B cell (primary cell): ENCODE measurements around the gene RAE1. TPM values are rescaled to one million over a fixed set of nuclear protein-coding genes. Genes with fewer than 3 reads are reported as not detected.

ENCODE experiments used
- ATAC-seq: fragments of 200-7000 bp; cut with Tn5 transposase; one replicate; pipeline ENCODE4 v1.10.0; 2021; ENCODE audit warnings: low read depth, mild to moderate bottlenecking, moderate number of reproducible peaks, moderate library complexity
- CTCF ChIA-PET: fragments of 350-600 bp; sonication (Branson Sonifier 250); formaldehyde crosslinking; loops from one replicate; lab custom pipeline; 2021; ENCODE audit warnings: antibody characterized with exemption, inconsistent platforms; lab: Charles Lee
- POLR2A ChIA-PET: fragments of 350-600 bp; sonication (Branson Sonifier 250); formaldehyde crosslinking; loops from one replicate; lab custom pipeline; 2021; ENCODE audit warnings: antibody characterized with exemption; lab: Charles Lee
- DNase-seq: peaks from one replicate; pipeline ENCODE4 v3.0.0; 2013
- H2AFZ ChIP-seq: 2 replicates; pipeline ENCODE4 v1.6.1; 2012; ENCODE audit warnings: mild to moderate bottlenecking, low read depth, low read length; ENCODE audit not compliant: insufficient read depth, poor library complexity, severe bottlenecking
- H3K27ac ChIP-seq, 2 donors: 1 replicate in 1 of 2; 2 replicates in 1 of 2; pipeline ENCODE4 v1.5.1; 2012 to 2013; ENCODE audit warnings: low read length in 2 of 2, mild to moderate bottlenecking in 2 of 2, moderate library complexity in 1 of 2
- H3K27me3 ChIP-seq, 4 experiments: fragments of 200-600 bp in 1 of 4; sonication (generic) in 1 of 4; replicated peaks in 1 of 4; 1 replicate in 2 of 4; 2 replicates in 2 of 4; pipeline versions ENCODE4 v1.6.1 to v1.7.0; 2013 to 2016; ENCODE audit warnings: low read length in 3 of 4, mild to moderate bottlenecking in 2 of 4, mixed read lengths in 1 of 4, moderate library complexity in 1 of 4; ENCODE audit not compliant: insufficient read depth in 4 of 4, control insufficient read depth in 3 of 4; ENCODE audit errors: control extremely low read depth in 1 of 4
- H3K36me3 ChIP-seq, 2 experiments: replicated peaks in 1 of 2; 1 replicate in 1 of 2; 2 replicates in 1 of 2; pipeline versions ENCODE4 v1.6.1 to v1.7.1; 2013; ENCODE audit warnings: low read length in 1 of 2; ENCODE audit not compliant: insufficient read depth in 2 of 2, control insufficient read depth in 1 of 2; ENCODE audit errors: control extremely low read depth in 1 of 2, extremely low read depth in 1 of 2
- H3K4me1 ChIP-seq, 2 donors: fragments of 200-600 bp in 1 of 2; sonication (generic) in 1 of 2; 1 replicate in 1 of 2; 2 replicates in 1 of 2; pipeline versions ENCODE4 v1.5.1 to v1.6.1; 2013 to 2017; ENCODE audit warnings: low read length in 2 of 2; ENCODE audit not compliant: control insufficient read depth in 2 of 2, insufficient read depth in 2 of 2
- H3K4me2 ChIP-seq: replicated peaks from 2 replicates; pipeline ENCODE3; 2012; ENCODE audit warnings: mild to moderate bottlenecking, low read depth, low read length; ENCODE audit not compliant: poor library complexity, severe bottlenecking
- H3K4me3 ChIP-seq, 5 experiments: fragments of 200-600 bp in 1 of 5; sonication (generic) in 1 of 5; 1 replicate in 3 of 5; 2 replicates in 2 of 5; pipeline versions ENCODE4 v1.5.1 to v1.7.0; 2011 to 2016; ENCODE audit warnings: low read length in 4 of 5, mild to moderate bottlenecking in 4 of 5, low read depth in 2 of 5, control low read depth in 1 of 5, moderate library complexity in 1 of 5; ENCODE audit not compliant: insufficient read depth in 1 of 5; ENCODE audit errors: control extremely low read depth in 1 of 5, extremely low read depth in 1 of 5
- H3K79me2 ChIP-seq: fragments of 200-600 bp; sonication (generic); one replicate; pipeline ENCODE4 v1.6.0; 2016; ENCODE audit warnings: low read length; ENCODE audit not compliant: control insufficient read depth, insufficient read depth
- H3K9ac ChIP-seq: fragments of 200-600 bp; sonication (generic); 2 replicates; pipeline ENCODE4 v1.6.1; 2017; ENCODE audit warnings: mild to moderate bottlenecking, low read length, moderate library complexity
- H3K9me3 ChIP-seq, 3 donors: one replicate each; pipeline versions ENCODE4 v1.6.1 to v1.7.1; 2013; ENCODE audit warnings: low read length in 2 of 3; ENCODE audit not compliant: control insufficient read depth in 2 of 3, insufficient read depth in 1 of 3; ENCODE audit errors: control extremely low read depth in 1 of 3
- H4K20me1 ChIP-seq: 2 replicates; pipeline ENCODE4 v1.6.0; 2012; ENCODE audit warnings: mild to moderate bottlenecking, low read length; ENCODE audit not compliant: insufficient read depth, control insufficient read depth, poor library complexity, severe bottlenecking
- H3K27ac Mint-ChIP-seq: one replicate; pipeline ENCODE4 v1.8.0; 2021; ENCODE audit warnings: mixed read lengths
- H3K27me3 Mint-ChIP-seq: one replicate; pipeline ENCODE4 v1.8.0; 2021; ENCODE audit warnings: mixed read lengths
- H3K4me1 Mint-ChIP-seq: one replicate; pipeline ENCODE4 v1.8.0; 2021; ENCODE audit warnings: mixed read lengths
- H3K4me3 Mint-ChIP-seq: one replicate; pipeline ENCODE4 v1.8.0; 2021; ENCODE audit warnings: mixed read lengths
- H3K9me3 Mint-ChIP-seq: one replicate; pipeline ENCODE4 v1.8.0; 2022; ENCODE audit warnings: mixed read lengths; ENCODE audit not compliant: insufficient read depth
- EZH2 ChIP-seq: IDR thresholded peaks from 2 replicates; pipeline ENCODE4 v1.6.1; 2012; ENCODE audit warnings: borderline replicate concordance, low read depth, mild to moderate bottlenecking, moderate library complexity, low read length; ENCODE audit not compliant: insufficient read depth, poor library complexity, severe bottlenecking
- WGBS: methylation state at CpG from one replicate; pipeline ENCODE4 v1.1.5; 2013; ENCODE audit warnings: missing lambda C conversion rate; ENCODE audit not compliant: insufficient coverage; 5-methylcytosine and 5-hydroxymethylcytosine counted together
- intact Hi-C: fragments of 100-400 bp; cut with micrococcal nuclease; formaldehyde crosslinking; loops from one replicate; pipeline ENCODE4 v1.10.0; 2022
- polyA plus RNA-seq: library from polyadenylated mRNA; depleted of rRNA; stranded (reverse); fragments of >200 nt; gene quantifications from 2 replicates; pipeline ENCODE4 v1.2.3, GENCODE V29; 2012
- total RNA-seq, 2 donors: library from RNA; stranded (reverse); fragments of 120-200 nt in 1 of 2; gene quantifications; 1 replicate in 1 of 2; 2 replicates in 1 of 2; pipeline versions ENCODE4 v1.2.3 to v1.2.4, GENCODE V29; 2013 to 2022
- TF ChIP-seq, protein P1 (sequence below): fragments of 200-600 bp; IDR thresholded peaks from one replicate; pipeline ENCODE4 v1.8.0; 2022; ENCODE audit warnings: antibody characterized with exemption, mild to moderate bottlenecking

Gene RAE1
- total and polyA plus RNA-seq, 2 donors (not counting 1 experiment from before 2014, with no cell fraction given): 32.6 to 33.3 TPM

- H4K20me1 ChIP-seq: no peaks in the 10 kb centered on the region
- H3K4me3 Mint-ChIP-seq: no peak overlapping the region
- H3K79me2 ChIP-seq: no peaks in the 10 kb centered on the region
- no peak overlapping the region for H3K27ac ChIP-seq
- no peak overlapping the region for H3K27ac Mint-ChIP-seq
- H3K27me3 ChIP-seq: no peaks in the 10 kb centered on the region
- no peaks in the 10 kb centered on the region for H3K9me3 Mint-ChIP-seq
- H3K4me2 ChIP-seq: no peak overlapping the region
- no peak overlapping the region for H3K9ac ChIP-seq
- ChIA-PET POLR2A (no interaction called here), CTCF (interaction anchor here (1.1 to 8.1 kb wide), 12 partner anchors 8 to 216 kb away, joined by 3 to 69 read pairs (median 11); no protein-coding TSS in a partner anchor)
- ATAC-seq (no peak), DNase-seq (no peak)
- peaks cover 0 to 50% of the 10 kb centered on the region in 2 experiments for H3K36me3 ChIP-seq
- no peaks in the 10 kb centered on the region for H3K27me3 Mint-ChIP-seq
- peaks cover 0 to 6% of the 10 kb centered on the region in 2 donors for H3K4me1 ChIP-seq
- 94% methylated on average over 7 of the region's 10 CpGs for WGBS
- intact Hi-C loops: loop anchor here (10.0 kb wide), 1 partner anchor 55 kb away; no protein-coding TSS in a partner anchor
- no peak overlapping the region for H2AFZ ChIP-seq
- H3K9me3 ChIP-seq: no peaks in the 10 kb centered on the region
- peaks cover 11% of the 10 kb centered on the region for H3K4me1 Mint-ChIP-seq
- H3K4me3 ChIP-seq: no peak overlapping the region
- no peak for TF ChIP-seq EZH2
- TF ChIP-seq, protein P1, sequence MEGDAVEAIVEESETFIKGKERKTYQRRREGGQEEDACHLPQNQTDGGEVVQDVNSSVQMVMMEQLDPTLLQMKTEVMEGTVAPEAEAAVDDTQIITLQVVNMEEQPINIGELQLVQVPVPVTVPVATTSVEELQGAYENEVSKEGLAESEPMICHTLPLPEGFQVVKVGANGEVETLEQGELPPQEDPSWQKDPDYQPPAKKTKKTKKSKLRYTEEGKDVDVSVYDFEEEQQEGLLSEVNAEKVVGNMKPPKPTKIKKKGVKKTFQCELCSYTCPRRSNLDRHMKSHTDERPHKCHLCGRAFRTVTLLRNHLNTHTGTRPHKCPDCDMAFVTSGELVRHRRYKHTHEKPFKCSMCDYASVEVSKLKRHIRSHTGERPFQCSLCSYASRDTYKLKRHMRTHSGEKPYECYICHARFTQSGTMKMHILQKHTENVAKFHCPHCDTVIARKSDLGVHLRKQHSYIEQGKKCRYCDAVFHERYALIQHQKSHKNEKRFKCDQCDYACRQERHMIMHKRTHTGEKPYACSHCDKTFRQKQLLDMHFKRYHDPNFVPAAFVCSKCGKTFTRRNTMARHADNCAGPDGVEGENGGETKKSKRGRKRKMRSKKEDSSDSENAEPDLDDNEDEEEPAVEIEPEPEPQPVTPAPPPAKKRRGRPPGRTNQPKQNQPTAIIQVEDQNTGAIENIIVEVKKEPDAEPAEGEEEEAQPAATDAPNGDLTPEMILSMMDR: no peak
These were observed 29.2 kb downstream of the RAE1 start for GRCh38 chr20:57380081-57380750.
